Astrocyte (in vitro differentiated cells and primary cell): ENCODE measurements around the gene FAP.

ENCODE experiments used
- EZH2 ChIP-seq: IDR thresholded peaks from 2 replicates; pipeline ENCODE4 v1.6.1; 2012; ENCODE audit warnings: mild to moderate bottlenecking, low read length, inconsistent platforms; ENCODE audit not compliant: insufficient read depth
- TF ChIP-seq, protein P1 (sequence below): IDR thresholded peaks from 2 replicates; pipeline ENCODE4 v1.5.1; 2011; ENCODE audit warnings: low read depth, mild to moderate bottlenecking, inconsistent platforms, low read length, moderate library complexity; ENCODE audit not compliant: insufficient read depth

- TF ChIP-seq, protein P1, sequence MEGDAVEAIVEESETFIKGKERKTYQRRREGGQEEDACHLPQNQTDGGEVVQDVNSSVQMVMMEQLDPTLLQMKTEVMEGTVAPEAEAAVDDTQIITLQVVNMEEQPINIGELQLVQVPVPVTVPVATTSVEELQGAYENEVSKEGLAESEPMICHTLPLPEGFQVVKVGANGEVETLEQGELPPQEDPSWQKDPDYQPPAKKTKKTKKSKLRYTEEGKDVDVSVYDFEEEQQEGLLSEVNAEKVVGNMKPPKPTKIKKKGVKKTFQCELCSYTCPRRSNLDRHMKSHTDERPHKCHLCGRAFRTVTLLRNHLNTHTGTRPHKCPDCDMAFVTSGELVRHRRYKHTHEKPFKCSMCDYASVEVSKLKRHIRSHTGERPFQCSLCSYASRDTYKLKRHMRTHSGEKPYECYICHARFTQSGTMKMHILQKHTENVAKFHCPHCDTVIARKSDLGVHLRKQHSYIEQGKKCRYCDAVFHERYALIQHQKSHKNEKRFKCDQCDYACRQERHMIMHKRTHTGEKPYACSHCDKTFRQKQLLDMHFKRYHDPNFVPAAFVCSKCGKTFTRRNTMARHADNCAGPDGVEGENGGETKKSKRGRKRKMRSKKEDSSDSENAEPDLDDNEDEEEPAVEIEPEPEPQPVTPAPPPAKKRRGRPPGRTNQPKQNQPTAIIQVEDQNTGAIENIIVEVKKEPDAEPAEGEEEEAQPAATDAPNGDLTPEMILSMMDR: no peak
- TF ChIP-seq EZH2: no peak
These were observed 43.3 kb downstream of the FAP start for GRCh38 chr2:162199913-162200312.
